ENCODE measurements around the gene PIGS.
"Not testable (repeated sequence)": the region's sequence is repeated elsewhere in the genome, so short reads cannot be mapped to it uniquely, and the experiment has no call there.

PIGS gene

DNA sequence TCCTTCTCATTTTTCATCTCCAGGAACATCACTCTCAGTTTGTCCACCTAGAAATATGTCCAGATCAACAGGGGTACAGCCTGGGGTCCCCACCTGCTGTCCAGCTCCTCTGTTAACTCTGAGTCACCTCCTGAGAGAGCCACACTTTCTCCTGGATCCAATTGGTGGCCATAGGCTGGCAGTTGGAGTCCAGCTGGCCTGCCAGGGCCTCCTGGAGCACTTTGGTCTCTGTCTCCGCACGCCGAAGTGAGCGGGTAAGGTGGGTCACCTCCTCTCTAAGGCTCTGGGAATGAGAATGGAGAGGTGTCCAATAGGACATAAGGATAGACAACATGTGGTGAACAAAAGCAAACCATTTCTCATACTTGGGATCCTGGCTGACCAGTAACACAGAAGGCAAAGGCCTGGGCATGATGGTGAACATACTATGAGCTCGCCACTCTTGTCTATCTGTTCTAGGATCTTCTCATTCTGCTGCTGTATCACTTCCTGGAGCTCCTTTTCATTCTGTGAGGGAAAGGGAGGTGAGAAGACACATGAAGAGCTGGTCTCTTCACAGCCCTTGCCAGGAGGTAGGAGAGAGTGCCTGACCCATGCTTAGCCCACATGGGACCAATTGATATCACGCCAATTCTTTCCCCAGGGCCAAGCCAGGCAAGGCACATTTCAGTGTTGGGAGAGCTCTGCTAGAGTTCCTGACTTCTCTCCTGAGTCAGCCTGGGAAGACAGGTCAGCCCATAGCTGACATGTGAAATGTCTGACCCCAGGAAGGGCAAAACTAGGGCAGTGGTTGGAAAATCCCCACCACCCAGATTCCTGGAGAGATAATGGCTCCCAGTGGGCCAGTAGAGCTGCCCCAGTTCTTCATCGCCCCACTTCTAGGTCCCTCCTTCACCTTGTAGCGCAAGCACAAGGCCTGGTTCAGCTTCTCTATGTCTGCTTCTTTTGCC, 7.2 kb upstream of the PIGS start:
- DNase-seq, result no peak

DNA sequence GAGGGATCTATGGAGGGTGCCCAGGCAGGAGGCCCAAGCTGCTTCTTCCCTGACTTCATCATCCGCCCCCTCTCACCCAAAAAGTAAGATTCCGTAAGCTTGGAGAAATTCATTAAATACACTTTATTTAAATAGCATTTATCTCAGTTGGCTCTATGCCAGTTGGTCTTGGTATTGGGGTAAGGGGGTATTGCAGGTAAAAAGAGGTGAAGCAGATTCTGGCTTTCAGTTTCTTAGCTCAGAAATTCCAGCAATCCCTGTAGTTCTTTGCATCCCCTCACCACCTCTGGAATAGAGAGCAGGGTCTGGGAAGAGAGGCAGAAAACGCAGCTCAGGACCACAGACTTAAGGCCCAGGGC, 6.1 kb upstream of the PIGS start:
- no peak for DNase-seq

DNA sequence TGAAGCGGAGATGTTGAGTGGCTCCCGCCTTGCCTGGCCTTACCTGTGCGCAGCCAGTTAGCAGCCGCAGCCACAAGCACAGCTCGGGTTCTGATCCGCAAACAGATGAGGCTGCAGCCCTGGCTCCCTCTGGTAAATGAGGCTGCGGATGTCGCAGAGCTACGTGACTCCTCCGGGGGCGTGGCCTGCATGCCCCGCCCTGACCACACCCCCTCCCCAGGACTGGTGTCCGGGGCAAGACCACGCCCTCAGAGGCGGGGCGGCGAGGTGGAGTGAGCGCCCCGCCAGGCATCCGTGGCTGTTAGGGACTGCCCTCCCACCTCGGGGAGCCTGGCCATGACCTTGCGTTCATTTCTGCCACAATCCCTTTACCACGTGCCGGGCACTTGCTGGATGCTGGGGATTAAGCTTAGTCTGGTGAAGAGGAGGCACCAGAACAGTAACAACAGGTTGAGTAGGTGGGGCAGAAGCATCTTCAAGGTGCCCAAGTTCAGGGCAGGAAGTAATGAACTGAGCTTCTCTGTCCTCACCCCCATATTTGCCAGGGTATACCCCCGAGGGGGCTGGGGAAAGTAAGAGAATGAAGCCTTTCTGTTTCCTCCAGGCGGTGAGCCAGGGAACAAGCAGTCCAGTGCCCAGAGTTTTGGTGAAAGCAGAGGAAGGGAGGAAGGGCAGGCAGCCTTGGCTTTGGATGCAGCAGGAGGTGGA, 5.6 kb upstream of the PIGS start, which contains the start of gene ALDOC:
Gene ALDOC, minus strand, starts transcription at position 138 of the 708 bp plus-strand sequence. CDS start 1,363 bp downstream, outside the sequence.
- peak; percentile 92 for DNase-seq

DNA sequence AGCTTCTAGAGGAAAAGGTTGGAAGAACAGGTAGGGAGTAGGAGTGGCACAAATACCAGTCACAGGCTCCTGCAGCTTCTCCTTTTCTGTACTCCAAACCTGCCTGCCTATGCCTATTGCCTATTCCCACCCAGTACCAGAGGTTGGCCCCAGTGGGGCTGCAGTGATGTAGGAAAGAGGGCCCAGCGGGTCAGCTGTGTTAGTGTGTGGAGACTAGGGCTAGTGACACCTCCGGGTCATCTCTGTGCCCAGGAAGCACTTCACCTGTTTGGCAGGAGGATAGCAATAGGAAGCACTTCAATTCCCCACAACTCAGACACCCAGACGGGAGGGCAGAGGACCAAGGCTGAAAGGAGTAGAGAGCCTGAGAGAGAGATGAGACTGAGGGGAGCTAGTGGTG, 4.7 kb upstream of the PIGS start:
- not testable (repeated sequence) for DNase-seq

DNA sequence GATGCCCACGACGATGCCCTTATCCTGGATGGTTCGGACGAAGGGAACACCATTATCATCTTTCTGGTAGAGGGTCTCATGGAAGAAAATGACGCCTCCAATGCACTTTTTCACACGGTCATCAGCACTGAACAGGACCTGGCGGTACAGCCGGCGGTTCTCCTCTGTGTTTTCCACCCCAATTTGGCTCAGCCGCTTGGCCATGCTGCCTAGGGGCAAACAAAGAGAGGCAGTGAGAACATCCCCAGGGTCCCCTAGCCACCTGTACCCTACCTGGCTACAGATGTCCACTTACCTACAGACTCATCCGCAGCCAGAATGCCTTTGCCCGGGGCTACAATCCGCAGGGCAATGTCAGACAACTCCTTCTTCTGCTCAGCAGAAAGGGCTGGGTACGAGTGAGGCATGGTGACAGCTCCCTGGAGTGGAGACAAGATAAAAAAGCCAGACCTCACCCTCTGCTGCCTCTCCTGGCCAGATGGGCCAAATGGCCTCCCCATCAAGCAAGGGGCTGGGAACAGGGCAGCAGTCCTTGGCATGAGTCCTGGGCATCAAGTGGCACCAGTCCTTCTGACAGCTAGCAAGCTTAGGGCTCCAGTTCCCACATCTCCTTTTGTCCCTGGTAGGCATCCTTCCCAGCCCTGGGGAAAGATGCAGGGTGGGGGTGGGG, 3.9 kb upstream of the PIGS start:
- no peak for DNase-seq

DNA sequence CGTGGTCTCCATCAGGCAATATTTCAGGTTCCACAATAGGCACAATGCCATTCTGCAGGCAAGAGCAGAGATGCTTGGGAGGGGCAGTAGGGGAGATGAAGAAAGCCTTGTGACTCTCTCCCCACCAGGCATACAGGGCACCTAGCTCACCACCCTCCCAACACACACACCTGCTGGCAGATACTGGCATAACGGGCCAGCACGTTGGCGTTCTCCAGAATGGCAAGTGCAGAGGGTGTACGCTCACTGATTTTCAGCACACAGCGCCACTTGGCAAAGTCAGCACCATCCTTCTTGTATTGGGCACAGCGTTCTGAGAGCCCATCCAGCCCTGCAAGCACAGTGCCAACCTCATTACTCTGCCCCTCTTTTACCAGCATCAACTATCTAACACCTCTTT, 3.2 kb upstream of the PIGS start:
- DNase-seq, result no peak

DNA sequence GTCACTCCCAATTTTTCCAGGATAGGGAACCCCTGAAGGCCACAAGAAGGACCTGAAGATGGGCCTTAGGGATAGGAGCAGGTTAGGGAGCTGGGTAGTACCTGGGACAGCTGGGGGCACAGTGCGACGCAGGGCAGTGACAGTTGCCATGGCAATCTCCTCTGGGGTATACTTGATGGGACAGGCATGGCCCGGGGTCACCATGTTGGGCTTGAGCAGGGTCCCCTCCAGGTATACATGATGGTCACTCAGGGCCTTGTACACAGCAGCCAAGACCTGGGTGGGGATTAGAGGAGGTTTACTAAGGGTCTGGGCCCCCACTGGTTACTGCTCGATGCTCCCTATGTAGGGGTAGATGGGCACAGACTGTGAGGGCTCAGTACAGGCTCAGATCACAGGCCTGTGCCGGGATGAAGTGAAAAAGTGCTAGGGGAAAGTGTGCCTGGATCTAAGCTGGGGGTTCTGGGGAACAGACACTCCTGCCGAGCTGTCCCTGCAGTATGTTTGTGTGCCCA, 2.7 kb upstream of the PIGS start:
- DNase-seq, result no peak

DNA sequence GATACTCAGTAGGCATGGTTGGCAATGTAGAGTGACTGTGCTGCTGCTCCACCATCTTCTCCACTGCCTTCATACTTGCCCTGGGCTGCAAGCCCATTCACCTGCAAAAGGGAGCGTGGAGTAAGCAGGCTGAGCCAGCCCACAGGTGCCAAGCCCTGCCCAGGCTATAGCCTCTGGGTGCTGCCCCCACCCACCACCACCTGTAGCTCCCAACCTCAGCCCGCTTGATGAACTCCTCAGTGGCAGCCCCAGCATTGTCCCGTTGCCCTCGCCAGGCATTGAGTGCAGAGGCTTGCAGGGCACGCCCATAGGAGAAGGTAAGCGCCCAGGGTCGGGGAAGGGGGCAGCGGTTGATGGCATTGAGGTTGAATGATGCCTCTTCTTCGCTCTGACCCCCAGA, 2.2 kb upstream of the PIGS start:
- no peak for DNase-seq

DNA sequence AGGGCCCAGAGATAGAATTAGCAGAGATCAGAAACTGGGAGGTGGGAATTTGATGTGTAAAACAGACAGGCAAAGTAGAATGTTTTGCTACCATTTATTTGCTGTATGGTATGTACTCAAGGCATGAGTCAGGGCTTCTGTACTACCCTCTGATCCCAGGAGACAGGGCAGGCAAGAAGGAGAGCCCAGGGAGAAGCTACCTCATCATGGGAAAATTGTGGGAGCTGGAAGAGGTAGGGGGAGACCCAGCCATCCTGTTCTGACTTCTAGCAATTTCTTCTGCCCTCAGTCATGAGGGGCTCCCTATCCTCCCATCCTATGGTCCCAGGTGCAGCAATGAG, 1.7 kb upstream of the PIGS start:
- DNase-seq, result no peak

DNA sequence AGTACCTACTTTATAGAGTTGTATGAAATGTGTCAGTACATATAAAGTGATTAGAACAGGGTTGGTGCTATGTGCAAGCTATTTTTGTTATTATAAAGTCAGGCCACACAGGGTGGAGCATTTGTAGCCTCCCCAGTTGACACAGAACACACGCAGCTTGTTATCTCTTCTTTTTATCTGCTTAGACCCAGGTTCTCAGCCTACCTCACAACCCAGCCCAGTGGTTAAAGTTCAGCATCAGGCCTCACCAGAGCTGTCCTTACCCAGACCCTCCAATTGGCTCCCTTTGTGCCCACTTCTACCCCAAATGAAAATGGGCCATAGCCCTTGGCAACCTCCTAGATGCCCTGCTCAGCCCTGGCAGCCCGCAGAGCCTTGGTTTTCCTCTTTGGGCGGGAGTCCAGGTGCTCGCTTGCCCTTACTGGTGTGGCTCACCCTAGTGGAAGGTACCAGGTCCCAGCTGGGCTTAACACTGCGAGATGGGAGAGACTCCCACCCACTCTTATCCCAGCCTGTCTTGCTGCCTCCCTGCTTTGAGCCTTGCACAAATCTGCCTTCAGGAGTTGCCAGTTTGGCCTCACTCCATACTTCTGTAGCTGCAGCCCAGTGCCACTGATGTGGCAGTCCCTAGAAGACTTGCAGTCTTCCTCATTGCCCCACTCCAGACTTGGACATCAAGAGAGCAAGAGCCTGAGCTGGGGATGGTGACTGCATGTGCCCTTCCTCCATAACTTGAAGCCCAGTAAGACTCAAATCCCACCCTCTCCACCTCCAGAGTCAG, 1.1 kb upstream of the PIGS start:
- no peak for DNase-seq

DNA sequence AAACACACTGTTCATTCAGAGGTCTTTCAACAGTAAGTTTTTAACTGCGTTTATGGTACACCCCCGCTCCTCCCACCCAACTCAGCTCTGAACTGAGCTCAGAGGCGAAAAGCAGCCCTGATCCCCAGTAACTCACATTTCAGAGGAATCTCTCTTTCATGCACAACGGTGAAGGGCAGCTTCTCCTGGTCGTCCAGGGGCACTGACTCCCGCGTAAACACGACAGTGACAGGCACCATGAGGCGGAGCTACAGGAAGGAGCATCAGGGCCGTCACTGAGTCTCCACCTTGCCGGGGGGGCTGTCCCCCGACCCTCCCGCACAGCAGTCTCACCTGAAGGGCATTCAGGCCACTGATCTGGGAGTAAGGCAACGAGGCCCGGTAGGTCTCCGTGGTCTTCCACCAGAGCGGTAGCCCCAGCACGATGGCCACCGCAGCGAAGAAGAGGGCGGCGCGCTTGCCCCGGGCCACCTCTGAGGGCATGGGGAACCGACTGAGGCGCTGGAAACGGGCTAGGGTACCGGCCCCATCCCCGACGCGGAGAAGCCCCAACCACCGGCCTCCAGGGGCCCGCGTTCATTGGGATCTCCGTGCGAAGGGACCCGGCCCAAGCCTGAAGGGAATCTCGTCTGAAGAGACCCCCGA, 486 bp downstream of the PIGS start:
- peak; percentile 30 for DNase-seq

DNA sequence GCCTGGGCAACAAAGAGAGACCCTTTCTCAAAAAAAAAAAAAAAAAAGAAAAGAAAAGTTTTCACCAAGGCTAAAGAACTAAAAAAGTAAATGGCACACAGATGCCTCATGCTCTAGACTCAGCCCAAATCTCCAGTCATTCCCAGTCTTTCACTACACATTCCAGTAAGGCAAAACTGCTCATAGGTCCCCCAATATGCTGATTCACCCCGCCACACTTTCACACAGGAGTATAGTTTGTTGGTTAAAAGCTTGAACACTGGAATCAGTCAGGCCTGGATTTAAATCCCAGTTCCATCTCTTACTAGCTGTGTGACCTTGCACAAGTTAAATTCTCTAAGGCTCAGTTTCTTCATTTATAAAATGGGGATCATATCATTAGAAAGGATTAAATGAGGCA, 1.9 kb downstream of the PIGS start:
- no peak for DNase-seq

DNA sequence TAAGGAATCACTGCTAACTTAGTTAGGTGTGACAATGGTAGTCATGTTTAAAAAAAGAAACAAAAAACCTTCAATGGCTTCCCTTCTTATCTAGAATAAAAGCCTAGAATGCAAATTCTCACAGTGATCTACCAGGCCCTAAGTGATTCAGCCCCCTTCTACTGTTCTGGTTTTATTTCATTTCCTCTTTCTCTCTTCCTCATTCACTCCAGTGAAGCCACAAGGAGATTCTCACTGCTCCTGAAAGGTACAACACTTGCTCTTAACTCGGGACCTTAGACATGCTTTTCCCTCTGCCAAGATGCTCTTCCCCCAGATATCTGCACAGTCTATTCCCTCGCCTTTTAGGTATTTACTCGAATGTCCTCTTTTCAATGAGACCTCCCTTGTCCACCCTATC, 3.7 kb downstream of the PIGS start:
- no peak for DNase-seq

DNA sequence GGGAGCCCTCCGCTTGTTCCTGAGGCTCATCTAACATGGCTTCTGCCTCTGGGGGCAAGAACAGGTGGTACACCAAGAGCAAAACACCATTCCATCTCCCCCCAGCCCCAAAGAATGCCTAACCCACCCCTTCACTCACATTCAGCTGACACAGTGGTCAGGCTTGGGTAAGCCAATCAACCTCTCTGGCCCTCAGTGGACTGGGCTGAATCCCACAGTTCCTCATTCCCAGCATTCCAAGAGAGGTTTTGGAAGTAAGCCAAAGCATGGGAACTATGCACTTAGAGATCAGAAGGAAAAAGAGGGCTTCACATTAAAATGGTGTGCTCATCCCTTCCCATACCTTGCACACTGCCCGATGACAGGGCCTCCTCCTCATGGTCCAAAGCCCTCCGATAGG, 7.8 kb downstream of the PIGS start:
- no peak for DNase-seq

DNA sequence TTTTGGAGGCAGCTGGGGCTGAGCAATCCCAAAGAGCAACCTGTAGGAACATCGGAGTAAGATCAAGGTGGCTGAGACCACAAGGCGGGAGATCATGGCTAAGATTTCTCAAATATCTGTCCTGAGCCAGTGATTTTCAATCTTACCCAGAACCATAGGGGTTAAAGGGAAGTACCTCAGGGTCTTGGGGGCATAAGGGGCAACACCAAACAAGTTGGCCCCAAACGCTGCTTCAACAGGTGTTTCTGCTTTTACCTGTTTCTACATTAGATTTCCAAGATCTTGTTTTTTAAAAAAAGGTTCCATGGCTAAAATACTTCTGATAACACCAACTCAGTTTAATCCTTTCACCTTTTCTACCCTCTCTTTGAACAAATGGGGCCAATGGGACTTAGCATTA, 16.3 kb downstream of the PIGS start:
- DNase-seq, result no peak

DNA sequence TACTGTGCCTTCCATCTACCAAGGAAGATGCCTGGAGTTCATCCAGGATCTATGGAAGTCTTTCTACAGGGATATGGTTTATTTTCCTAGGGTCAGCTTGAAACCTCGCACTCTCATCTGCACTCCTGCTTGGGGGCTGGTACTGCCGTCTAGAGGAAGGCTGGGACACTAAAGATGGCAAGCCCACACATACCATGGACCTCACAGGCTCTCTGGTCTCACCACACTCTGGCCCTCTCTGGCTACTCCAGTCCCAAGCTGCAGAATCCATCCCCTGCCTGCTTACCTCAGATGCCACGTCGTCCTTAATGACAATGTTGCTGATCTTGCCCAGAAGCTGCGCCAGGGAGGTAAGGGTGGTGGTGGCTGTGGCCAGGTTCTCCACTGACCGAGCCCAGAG, 16.8 kb downstream of the PIGS start:
- DNase-seq, result no peak

DNA sequence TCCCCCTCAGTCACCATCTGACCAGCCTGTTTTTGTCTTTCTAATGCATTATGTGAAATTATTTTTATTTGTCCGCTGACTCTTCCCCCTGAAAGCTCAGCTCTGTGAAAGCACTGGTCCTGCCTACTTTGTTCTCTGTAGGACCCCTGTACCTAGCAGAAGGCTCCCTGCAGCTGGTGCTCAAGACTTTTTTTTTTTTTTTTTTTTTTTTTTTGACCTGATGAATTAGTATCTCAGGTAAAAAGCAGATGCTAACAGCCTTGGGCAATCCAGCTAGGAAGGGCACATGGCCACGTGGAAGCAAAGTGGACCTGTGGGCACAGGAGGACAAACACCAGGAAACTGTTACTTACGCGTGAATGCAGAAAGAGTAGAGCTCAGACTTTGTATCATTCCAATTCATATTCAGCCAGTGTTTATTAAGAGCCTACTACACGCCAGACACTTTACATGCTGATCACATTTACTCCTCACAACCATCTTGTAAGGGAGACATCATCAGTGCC, 18.3 kb downstream of the PIGS start:
- DNase-seq, result no peak

DNA sequence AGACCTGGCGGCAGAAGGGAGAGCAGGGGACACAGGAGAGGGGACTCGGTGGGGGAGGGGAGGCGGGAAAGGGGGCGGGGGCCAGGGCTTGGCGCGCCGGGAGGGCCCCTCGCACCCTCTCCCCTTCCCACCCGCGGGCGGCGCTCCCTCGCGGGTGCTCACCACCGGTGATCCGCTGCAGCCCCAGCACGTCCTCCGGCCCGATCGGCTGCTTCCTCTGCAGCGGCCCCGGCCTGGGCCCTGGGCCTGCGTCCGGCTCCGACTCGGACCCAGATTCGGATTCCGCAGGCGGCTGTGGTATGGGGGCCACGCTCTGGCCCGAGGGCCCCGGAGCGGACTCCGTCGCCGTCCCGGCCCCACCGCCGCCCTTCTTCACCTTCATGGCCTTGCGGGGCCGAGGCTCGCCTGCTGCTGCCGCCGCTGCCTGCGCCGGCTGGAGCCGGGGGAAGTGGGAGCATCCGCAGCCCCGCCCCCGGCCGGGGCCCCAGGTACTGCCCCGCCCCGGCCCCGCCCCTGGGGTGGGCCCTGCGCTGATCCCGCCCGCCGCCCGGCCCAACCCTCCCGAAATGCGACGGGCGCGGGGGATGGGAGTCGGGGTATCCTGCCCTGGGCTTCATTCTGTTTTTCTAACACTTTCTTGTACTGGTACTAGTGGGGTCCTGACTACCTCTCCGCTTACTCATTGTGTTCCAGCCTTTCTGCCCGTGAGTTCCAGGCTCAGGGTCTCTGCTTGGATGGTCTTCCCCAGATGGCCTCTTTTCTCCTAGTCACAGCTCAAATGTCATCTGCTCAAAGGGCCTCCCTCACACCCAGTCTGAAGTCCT, 18.9 kb downstream of the PIGS start, which contains the start of gene UNC119:
Gene UNC119, minus strand, starts transcription at position 449 of the 824 bp plus-strand sequence. Its CDS starts 67 bp downstream, at position 382.
- DNase-seq, result peak; percentile 83

DNA sequence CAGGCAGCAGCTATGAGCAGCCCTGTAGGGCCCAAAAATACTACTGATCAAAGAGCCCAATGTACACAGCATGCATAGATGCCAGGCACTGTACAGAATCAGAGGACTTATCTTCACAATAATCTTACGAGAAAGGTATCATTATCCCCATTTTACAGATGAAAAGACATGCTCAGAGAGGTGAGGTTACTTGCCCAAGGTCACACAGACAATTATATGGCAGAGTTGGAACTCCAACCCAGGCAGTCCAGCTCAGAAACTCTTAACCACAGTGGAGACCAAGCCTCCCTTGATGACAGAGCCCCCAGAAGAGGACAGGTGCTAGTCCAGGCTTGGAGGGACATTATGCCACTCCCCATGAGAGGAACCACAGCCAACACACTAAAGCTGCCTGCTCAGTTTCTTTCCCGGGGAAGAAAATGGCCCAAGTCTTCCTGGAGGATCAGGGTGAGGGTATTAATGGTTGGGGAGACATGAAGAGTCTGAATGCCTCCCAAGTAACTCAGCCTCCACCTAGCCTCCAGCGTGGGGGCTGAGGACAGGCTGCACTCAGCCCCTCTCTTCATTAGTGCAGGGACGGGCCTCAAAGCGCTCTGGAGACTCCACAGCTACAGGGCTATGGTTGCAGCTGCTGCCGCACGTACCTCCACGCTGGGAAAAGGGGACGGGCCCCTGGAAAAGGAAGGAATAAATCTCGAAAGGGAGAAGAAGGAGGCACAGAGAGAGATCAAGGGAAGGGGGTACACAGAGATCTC, 19.7 kb downstream of the PIGS start:
- peak; percentile 56 for DNase-seq

DNA sequence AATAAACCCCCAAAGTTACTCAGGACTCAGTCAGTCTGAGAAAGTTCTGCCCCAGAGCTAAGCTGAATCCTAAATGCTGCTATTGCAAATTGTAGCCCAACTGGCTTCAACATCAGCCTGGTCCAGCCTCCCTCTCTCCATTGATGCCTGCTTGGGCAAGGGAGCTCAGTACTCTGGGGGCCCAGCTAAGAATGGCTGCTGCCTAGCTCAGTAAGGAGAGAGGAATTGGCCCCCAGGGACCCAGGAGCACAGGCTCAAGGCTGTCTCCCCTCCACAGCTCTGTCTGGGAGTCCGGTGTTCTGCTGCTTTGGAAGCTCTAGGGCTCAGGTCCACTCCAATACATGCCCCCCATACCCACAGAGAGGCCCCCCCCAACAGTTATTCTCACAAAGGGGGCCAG, 20.5 kb downstream of the PIGS start:
- DNase-seq, result no peak
